HL-60 (cell line): ENCODE measurements around the gene SH3BP4.

Experiments
- DNase-seq, 2 experiments: peaks; one replicate each; pipeline ENCODE4 v3.0.0-alpha.2; 2010 to 2020; ENCODE audit warnings: low read depth in 1 of 2, low spot score in 1 of 2
- H3K27ac ChIP-seq: fragments of 250-450 bp; sonication (Bioruptor Pico); replicated peaks from 2 replicates; pipeline ENCODE4 v1.5.1; 2020; ENCODE audit warnings: mild to moderate bottlenecking, moderate library complexity
- H3K27me3 ChIP-seq: fragments of 250-450 bp; sonication (Bioruptor Pico); 2 replicates; pipeline ENCODE4 v1.5.1; 2021; ENCODE audit warnings: mild to moderate bottlenecking, moderate library complexity; ENCODE audit not compliant: insufficient read depth, poor library complexity, severe bottlenecking
- H3K4me3 ChIP-seq: replicated peaks from 2 replicates; pipeline ENCODE4 v1.5.1; 2011; ENCODE audit warnings: mild to moderate bottlenecking, control low read depth, low read length; ENCODE audit not compliant: insufficient read depth
- CTCF ChIP-seq: IDR thresholded peaks from one replicate; pipeline ENCODE4 v1.5.1; 2011; ENCODE audit warnings: low read length, control low read depth, inconsistent platforms; ENCODE audit not compliant: insufficient read depth
- GABPA ChIP-seq: IDR thresholded peaks from 2 replicates; pipeline ENCODE4 v1.6.1; 2012; ENCODE audit warnings: low read depth
- POLR2AphosphoS5 ChIP-seq: IDR thresholded peaks from 2 replicates; pipeline ENCODE4 v1.6.1; 2012; ENCODE audit warnings: low read depth
- REST ChIP-seq: IDR thresholded peaks from 2 replicates; pipeline ENCODE4 v1.6.1; 2012; ENCODE audit warnings: low read depth; ENCODE audit not compliant: insufficient replicate concordance
- SPI1 ChIP-seq: IDR thresholded peaks from 2 replicates; pipeline ENCODE4 v1.6.1; 2012; ENCODE audit warnings: low read depth, mild to moderate bottlenecking, borderline replicate concordance

SH3BP4 gene

GRCh38 chr2:235052514-235053354 is 100.9 kb downstream of the SH3BP4 start:
- no peak overlapping the region for H3K4me3 ChIP-seq
- no peak for DNase-seq
- no peaks in the 10 kb centered on the region for H3K27me3 ChIP-seq
- no peak overlapping the region for H3K27ac ChIP-seq
- no peak for TF ChIP-seq GABPA
- TF ChIP-seq POLR2AphosphoS5: no peak
- no peak for TF ChIP-seq SPI1
- TF ChIP-seq CTCF: no peak
- no peak for TF ChIP-seq REST

- Histone ChIP-seq H3K27me3 (no peaks in the 10 kb centered on the region), H3K4me3 (no peak overlapping the region), H3K27ac (no peak overlapping the region)
- TF ChIP-seq REST (no peak), POLR2AphosphoS5 (no peak), SPI1 (no peak), GABPA (no peak), CTCF (no peak)
- no peak for DNase-seq
Observed at GRCh38 chr2:235053651-235054050, 101.8 kb downstream of the SH3BP4 start.

GRCh38 chr2:235054475-235054874 is 102.7 kb downstream of the SH3BP4 start:
- DNase-seq: no peak
- TF ChIP-seq REST: no peak
- TF ChIP-seq SPI1: no peak
- no peak for TF ChIP-seq CTCF
- TF ChIP-seq POLR2AphosphoS5: no peak
- TF ChIP-seq GABPA: no peak
- Histone ChIP-seq H3K27ac (no peak overlapping the region), H3K27me3 (no peaks in the 10 kb centered on the region), H3K4me3 (no peak overlapping the region)
